GM19397 (cell line): ENCODE results near the gene MYL3.
"Not testable (repeated sequence)": the region's sequence is repeated elsewhere in the genome, so short reads cannot be mapped to it uniquely, and the experiment has no call there.

ENCODE experiments used
- ATAC-seq: cut with Tn5 transposase; IDR thresholded peaks from one replicate; pipeline ENCODE4 v1.9.1; 2021; ENCODE audit warnings: mild to moderate bottlenecking, moderate library complexity; ENCODE audit not compliant: unreplicated experiment

The MYL3 gene

GRCh38 chr3:46831316-46831715 is 31.9 kb downstream of the MYL3 start:
- no peak for ATAC-seq

GRCh38 chr3:46830801-46831200 is 32.4 kb downstream of the MYL3 start:
- ATAC-seq: no peak

DNA sequence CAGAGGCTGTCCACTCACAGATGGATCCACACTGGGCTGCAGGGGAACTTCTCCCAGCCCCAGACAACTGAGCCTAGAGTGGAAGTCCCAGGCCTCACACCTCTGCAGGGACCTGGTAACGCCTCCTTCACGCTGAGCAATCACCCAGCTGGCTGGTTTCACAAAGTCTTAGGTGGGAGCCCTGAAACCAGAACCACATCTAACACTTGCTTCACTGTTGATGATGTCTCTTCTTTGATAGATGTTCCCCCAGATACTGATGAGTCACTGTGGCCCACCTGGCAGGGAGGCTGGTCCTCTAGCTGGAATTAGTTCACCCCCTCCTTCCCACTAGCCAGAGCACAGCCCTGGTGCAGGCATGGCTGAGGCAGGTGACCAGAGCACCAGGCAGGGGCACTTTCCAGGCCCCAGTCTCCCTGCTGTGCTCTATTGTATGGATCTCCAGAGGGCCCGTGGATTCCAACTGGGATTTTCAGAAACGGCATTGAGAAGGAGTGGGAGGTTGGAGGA is 33.5 kb downstream of the MYL3 start:
- no peak for ATAC-seq

- ATAC-seq: no peak
Measured at GRCh38 chr3:46825450-46825849, 37.8 kb downstream of the MYL3 start.

- ATAC-seq: no peak
Measured at GRCh38 chr3:46824211-46824970, 38.9 kb downstream of the MYL3 start.

DNA sequence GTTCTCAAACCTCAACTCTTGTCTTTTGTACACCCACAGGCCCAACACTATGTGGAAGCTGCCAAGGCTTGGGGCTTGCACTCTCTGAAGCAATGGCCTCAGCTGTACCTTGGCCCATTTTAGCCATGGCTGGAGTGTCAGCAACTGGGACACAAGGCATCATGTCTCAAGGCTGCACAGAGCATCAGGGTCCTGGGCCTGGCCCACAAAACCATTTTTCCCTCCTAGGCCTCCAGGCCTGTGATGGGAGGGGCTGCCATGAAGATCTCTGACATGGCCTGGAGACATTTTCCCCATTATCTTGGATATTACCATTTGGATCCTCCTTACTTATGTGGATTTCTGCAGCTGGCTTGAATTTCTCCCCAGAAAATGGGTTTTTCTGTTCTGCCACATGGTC is 39.9 kb downstream of the MYL3 start:
- ATAC-seq: not testable (repeated sequence)

DNA sequence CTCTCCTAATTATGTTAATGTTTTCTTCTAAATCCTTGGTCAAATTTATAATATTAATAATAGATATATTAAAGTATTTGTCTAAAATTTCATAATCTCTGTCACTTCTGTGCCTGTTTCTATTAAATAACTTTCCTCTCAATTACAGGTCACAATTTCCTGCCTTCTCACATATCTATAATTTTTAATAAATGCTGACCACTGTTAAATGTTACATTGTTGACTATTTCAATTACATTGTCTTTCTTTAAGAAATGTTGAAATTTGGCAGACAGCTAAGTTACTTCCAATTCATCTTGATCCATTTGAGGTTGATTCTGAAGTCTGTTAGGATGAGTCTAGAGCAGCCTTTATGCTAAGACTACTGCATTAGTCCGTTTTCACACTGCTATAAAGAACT is 41.7 kb downstream of the MYL3 start:
- no peak for ATAC-seq

DNA sequence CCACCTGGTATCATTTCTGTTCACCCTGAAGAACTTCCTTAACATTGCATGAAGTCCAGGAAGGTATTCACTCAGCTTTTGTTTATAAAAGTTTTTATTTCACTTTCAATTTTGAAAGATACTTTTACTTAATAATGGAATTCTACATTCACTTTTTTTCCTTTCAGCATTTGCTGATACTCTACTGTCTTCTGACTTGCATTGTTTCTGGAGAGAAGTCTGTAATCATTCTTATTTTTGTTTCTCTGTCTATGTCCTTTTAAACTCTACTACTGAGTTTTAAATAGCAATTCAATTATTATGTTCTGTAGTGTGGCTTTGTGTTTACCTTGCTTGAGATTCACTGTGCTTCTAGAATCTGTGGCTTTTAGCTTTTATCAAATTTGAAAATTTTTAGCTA is 42.4 kb downstream of the MYL3 start:
- no peak for ATAC-seq

DNA sequence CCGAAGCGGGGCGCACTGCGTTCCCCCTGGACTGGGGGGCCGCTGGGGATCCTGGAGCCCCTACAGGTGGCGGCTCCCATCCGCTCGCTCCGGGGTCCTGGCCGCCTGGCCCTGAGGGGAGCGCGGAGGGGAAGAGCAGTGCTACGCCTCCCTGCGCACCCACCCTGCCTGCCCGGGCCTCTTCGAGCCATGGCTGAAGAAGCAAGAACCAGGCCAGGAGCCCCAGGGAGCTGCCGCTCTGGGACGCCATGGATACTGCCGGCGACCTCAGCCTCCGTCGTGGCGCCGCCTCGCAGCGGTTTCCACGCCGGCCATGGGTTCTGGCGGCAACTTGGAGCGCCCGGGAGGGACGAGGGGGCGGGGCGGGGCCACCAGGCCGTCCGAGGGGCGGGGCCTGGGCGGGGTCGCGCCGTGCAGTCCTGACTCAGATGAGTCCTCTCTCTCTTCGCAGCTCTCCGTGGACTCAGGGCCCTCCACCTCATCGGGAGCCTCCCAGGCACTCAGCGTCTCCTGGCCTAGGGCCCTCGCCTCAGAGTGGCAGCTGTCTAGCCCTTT is 50.9 kb downstream of the MYL3 start:
- no peak for ATAC-seq

DNA sequence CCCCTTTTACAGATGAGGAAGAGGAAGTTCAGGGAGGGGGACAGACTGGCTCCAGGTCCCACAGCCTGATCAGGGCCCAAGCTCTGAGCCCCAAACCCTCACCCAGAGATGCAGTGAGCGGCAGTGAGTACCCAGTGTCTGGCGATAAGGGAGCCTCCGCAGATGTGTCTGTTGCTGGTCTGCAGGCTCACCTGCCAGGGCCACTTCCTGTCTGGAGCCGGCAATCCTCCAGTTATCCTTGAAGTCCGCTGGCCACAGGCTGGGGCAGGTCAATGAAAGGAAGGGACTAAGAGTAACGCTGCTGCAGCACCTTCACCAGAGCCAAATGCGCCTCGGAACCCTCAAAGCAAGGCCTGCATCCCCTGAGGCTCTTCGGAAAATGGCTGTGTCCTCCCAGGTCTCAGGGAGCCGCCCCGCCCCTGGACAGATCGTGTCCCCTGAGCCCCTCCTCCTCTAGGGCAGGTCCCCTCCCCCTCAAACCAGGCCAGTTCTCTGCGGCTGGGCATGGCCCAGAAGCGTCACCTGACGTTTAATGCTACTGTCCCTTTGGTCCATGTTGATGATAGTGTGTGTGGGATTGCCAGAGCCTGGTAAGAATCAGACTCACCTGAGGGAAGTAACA is 51.5 kb downstream of the MYL3 start:
- no peak for ATAC-seq

GRCh38 chr3:46808766-46809165 is 54.5 kb downstream of the MYL3 start:
- ATAC-seq: not testable (repeated sequence)
